TTC549 (cell line): ENCODE results near the gene RFXANK.
"Not testable (repeated sequence)": the region's sequence is repeated elsewhere in the genome, so short reads cannot be mapped to it uniquely, and the experiment has no call there.

Experiments
- FAIRE-seq: peaks from 2 replicates; lab custom pipeline; 2012; peaks lifted over from hg19 to GRCh38; lab: Jason Lieb, UNC

Gene RFXANK

GRCh38 chr19:19206938-19207337, 14.9 kb downstream of the RFXANK start:
- no peak for FAIRE-seq

- FAIRE-seq, result no peak
Measured at GRCh38 chr19:19207637-19208572, 15.8 kb downstream of the RFXANK start.

- no peak for FAIRE-seq
Measured at GRCh38 chr19:19209372-19209771, 17.3 kb downstream of the RFXANK start.

- no peak for FAIRE-seq
Measured at GRCh38 chr19:19211499-19212420, 19.7 kb downstream of the RFXANK start, which contains the start of gene NCAN. Gene NCAN (plus strand): TSS chr19:19211958. CDS start chr19:19216954, 4,996 bp downstream.

- no peak for FAIRE-seq
Measured at GRCh38 chr19:19212916-19213315, 20.9 kb downstream of the RFXANK start.

GRCh38 chr19:19213426-19214158, 21.5 kb downstream of the RFXANK start:
- no peak for FAIRE-seq

GRCh38 chr19:19214159-19214490, 22.1 kb downstream of the RFXANK start:
- FAIRE-seq, result no peak

GRCh38 chr19:19214892-19215291, 22.8 kb downstream of the RFXANK start:
- FAIRE-seq, result no peak

- no peak for FAIRE-seq
Measured at GRCh38 chr19:19215792-19216191, 23.7 kb downstream of the RFXANK start.

- peak; percentile 29 for FAIRE-seq
Measured at GRCh38 chr19:19217099-19217498, 25.0 kb downstream of the RFXANK start.

GRCh38 chr19:19218911-19219310, 26.9 kb downstream of the RFXANK start:
- no peak for FAIRE-seq

GRCh38 chr19:19221000-19221399, 28.9 kb downstream of the RFXANK start:
- not testable (repeated sequence) for FAIRE-seq

- no peak for FAIRE-seq
Measured at GRCh38 chr19:19223060-19223459, 31.0 kb downstream of the RFXANK start.

GRCh38 chr19:19223636-19224035, 31.6 kb downstream of the RFXANK start:
- FAIRE-seq, result no peak

GRCh38 chr19:19224150-19224851, 32.2 kb downstream of the RFXANK start:
- no peak for FAIRE-seq

- no peak for FAIRE-seq
Measured at GRCh38 chr19:19224852-19225494, 32.9 kb downstream of the RFXANK start.

- no peak for FAIRE-seq
Measured at GRCh38 chr19:19226204-19226603, 34.1 kb downstream of the RFXANK start.

GRCh38 chr19:19226663-19227062, 34.6 kb downstream of the RFXANK start:
- FAIRE-seq, result no peak

- no peak for FAIRE-seq
Measured at GRCh38 chr19:19227217-19227616, 35.2 kb downstream of the RFXANK start.

- no peak for FAIRE-seq
Measured at GRCh38 chr19:19229701-19230100, 37.6 kb downstream of the RFXANK start.

- no peak for FAIRE-seq
Measured at GRCh38 chr19:19230999-19231398, 38.9 kb downstream of the RFXANK start.
